Coronary artery (tissue), 2 donors: ENCODE measurements around the gene KCNB1.

Source experiments
- DNase-seq: peaks from one replicate; pipeline ENCODE4 v3.0.0-alpha.2; 2017; ENCODE audit warnings: low spot score
- H3K27ac ChIP-seq, 2 donors: fragments of 200-600 bp; sonication (generic); one replicate each; pipeline ENCODE4 v1.5.1; 2016 to 2019
- H3K4me3 ChIP-seq: fragments of 200-600 bp; sonication (generic); 2 replicates; pipeline ENCODE4 v1.5.1; 2016; ENCODE audit warnings: mild to moderate bottlenecking, moderate library complexity
- CTCF ChIP-seq: fragments of 200-600 bp; sonication (generic); IDR thresholded peaks from one replicate; pipeline ENCODE4 v1.5.1; 2019; ENCODE audit warnings: antibody characterized with exemption

KCNB1 gene

GRCh38 chr20:49455691-49456090 lies 26.8 kb downstream of the KCNB1 start:
- Histone ChIP-seq H3K27ac (no peak overlapping the region), H3K4me3 (no peak overlapping the region)
- DNase-seq: no peak
- TF ChIP-seq CTCF: no peak

GRCh38 chr20:49452011-49452482 lies 30.4 kb downstream of the KCNB1 start:
- no peak for DNase-seq
- no peak overlapping the region for H3K27ac ChIP-seq
- H3K4me3 ChIP-seq: no peak overlapping the region
- TF ChIP-seq CTCF: no peak

GRCh38 chr20:49450281-49450721 lies 32.2 kb downstream of the KCNB1 start:
- no peak overlapping the region for H3K4me3 ChIP-seq
- H3K27ac ChIP-seq: no peak overlapping the region
- TF ChIP-seq CTCF: no peak
- DNase-seq: no peak

- Histone ChIP-seq H3K27ac (no peak overlapping the region), H3K4me3 (no peak overlapping the region)
- no peak for DNase-seq
- TF ChIP-seq CTCF: no peak
Measured at GRCh38 chr20:49448917-49449316, 33.6 kb downstream of the KCNB1 start.

- Histone ChIP-seq H3K4me3 (no peak overlapping the region), H3K27ac (peak overlapping the region; percentile 59 to 89)
- TF ChIP-seq CTCF: no peak
- no peak for DNase-seq
Measured at GRCh38 chr20:49447946-49448809, 34.3 kb downstream of the KCNB1 start.

GRCh38 chr20:49447364-49447763 lies 35.1 kb downstream of the KCNB1 start:
- DNase-seq: no peak
- peak overlapping the region; percentile 59 to 89 for H3K27ac ChIP-seq
- TF ChIP-seq CTCF: no peak
- no peak overlapping the region for H3K4me3 ChIP-seq

GRCh38 chr20:49446808-49447207 lies 35.7 kb downstream of the KCNB1 start:
- DNase-seq: peak; percentile 89
- no peak for TF ChIP-seq CTCF
- peak overlapping the region; percentile 59 to 89 for H3K27ac ChIP-seq
- H3K4me3 ChIP-seq: no peak overlapping the region
